Thoracic aorta (tissue), 2 donors: ENCODE data around the gene MIPEP. TPM values are rescaled to one million over a fixed set of nuclear protein-coding genes. Genes with fewer than 3 reads are reported as not detected.

Experiments
- ATAC-seq: fragments of 150-250 bp; one replicate; pipeline ENCODE4 v1.8.0; 2017; ENCODE audit warnings: low read depth; ENCODE audit not compliant: insufficient number of reproducible peaks, low FRiP score
- DNase-seq: peaks from one replicate; pipeline ENCODE4 v3.0.0-alpha.2; 2020; ENCODE audit warnings: low spot score
- H3K27ac ChIP-seq, 2 donors: fragments of 200-600 bp; sonication (generic); 1 replicate in 1 of 2; 2 replicates in 1 of 2; pipeline ENCODE4 v1.5.1; 2016; ENCODE audit warnings: mild to moderate bottlenecking in 2 of 2, moderate library complexity in 2 of 2
- H3K27me3 ChIP-seq: fragments of 200-600 bp; sonication (generic); replicated peaks from 2 replicates; pipeline ENCODE4 v1.6.0; 2016; ENCODE audit warnings: mild to moderate bottlenecking; ENCODE audit not compliant: insufficient read depth
- H3K36me3 ChIP-seq: fragments of 200-600 bp; sonication (generic); one replicate; pipeline ENCODE4 v1.5.1; 2016
- H3K4me1 ChIP-seq, 2 donors: fragments of 200-600 bp; sonication (generic); 1 replicate in 1 of 2; 2 replicates in 1 of 2; pipeline versions ENCODE4 v1.5.1 to v1.6.0; 2016; ENCODE audit warnings: low read depth in 2 of 2, mild to moderate bottlenecking in 1 of 2; ENCODE audit not compliant: control insufficient read depth in 1 of 2
- H3K4me3 ChIP-seq: fragments of 200-600 bp; sonication (generic); 2 replicates; pipeline ENCODE4 v1.5.1; 2016; ENCODE audit warnings: mild to moderate bottlenecking
- H3K9me3 ChIP-seq: fragments of 200-600 bp; sonication (generic); 2 replicates; pipeline ENCODE4 v1.5.1; 2016
- CTCF ChIP-seq: fragments of 200-600 bp; sonication (generic); IDR thresholded peaks from one replicate; pipeline ENCODE4 v1.5.1; 2019; ENCODE audit warnings: antibody characterized with exemption
- total RNA-seq, 2 donors: library from RNA; depleted of rRNA; stranded (reverse); fragments of >200 nt; gene quantifications; one replicate each; pipeline versions ENCODE4 v1.1.0 to v1.2.3, GENCODE V29; 2016

Gene MIPEP
- total RNA-seq, 2 donors from 2014 or later: 11.6 to 12.0 TPM

GRCh38 chr13:23822252-23822824 lies 66.9 kb downstream of the MIPEP start:
- TF ChIP-seq CTCF: no peak
- ATAC-seq (no peak), DNase-seq (no peak)
- no peaks in the 10 kb centered on the region for H3K9me3 ChIP-seq
- no peaks in the 10 kb centered on the region for H3K4me1 ChIP-seq
- no peaks in the 10 kb centered on the region for H3K27me3 ChIP-seq
- no peak overlapping the region for H3K4me3 ChIP-seq
- H3K36me3 ChIP-seq: no peaks in the 10 kb centered on the region
- no peak overlapping the region for H3K27ac ChIP-seq

GRCh38 chr13:23820530-23820929 lies 68.7 kb downstream of the MIPEP start:
- Histone ChIP-seq H3K4me3 (no peak overlapping the region), H3K9me3 (no peaks in the 10 kb centered on the region), H3K4me1 (no peaks in the 10 kb centered on the region), H3K36me3 (no peaks in the 10 kb centered on the region), H3K27me3 (no peaks in the 10 kb centered on the region), H3K27ac (no peak overlapping the region)
- ATAC-seq: no peak
- TF ChIP-seq CTCF: no peak
- DNase-seq: no peak

- Histone ChIP-seq H3K9me3 (no peaks in the 10 kb centered on the region), H3K4me3 (no peak overlapping the region), H3K27ac (no peak overlapping the region), H3K27me3 (no peaks in the 10 kb centered on the region), H3K4me1 (no peaks in the 10 kb centered on the region), H3K36me3 (no peaks in the 10 kb centered on the region)
- ATAC-seq: no peak
- DNase-seq: no peak
- no peak for TF ChIP-seq CTCF
These were observed 71.4 kb downstream of the MIPEP start for GRCh38 chr13:23817830-23818229.

- TF ChIP-seq CTCF: no peak
- DNase-seq (no peak), ATAC-seq (no peak)
- H3K4me1 ChIP-seq: no peaks in the 10 kb centered on the region
- no peak overlapping the region for H3K4me3 ChIP-seq
- H3K9me3 ChIP-seq: no peaks in the 10 kb centered on the region
- no peak overlapping the region for H3K27ac ChIP-seq
- no peaks in the 10 kb centered on the region for H3K27me3 ChIP-seq
- no peaks in the 10 kb centered on the region for H3K36me3 ChIP-seq
These were observed 72.1 kb downstream of the MIPEP start for GRCh38 chr13:23817136-23817535.

- DNase-seq (no peak), ATAC-seq (no peak)
- peaks cover 0 to 11% of the 10 kb centered on the region in 2 donors for H3K4me1 ChIP-seq
- H3K36me3 ChIP-seq: no peaks in the 10 kb centered on the region
- no peak overlapping the region for H3K27ac ChIP-seq
- H3K4me3 ChIP-seq: no peak overlapping the region
- no peaks in the 10 kb centered on the region for H3K27me3 ChIP-seq
- TF ChIP-seq CTCF: no peak
- no peaks in the 10 kb centered on the region for H3K9me3 ChIP-seq
These were observed 75.6 kb downstream of the MIPEP start for GRCh38 chr13:23813635-23814034.
